H1 (cell line): Measurements from ENCODE around the gene SPACA9.

Experiments
- BACH1 ChIP-seq: IDR thresholded peaks from 2 replicates; pipeline ENCODE4 v1.6.1; 2012; ENCODE audit warnings: low read length, improper control_type of control experiment
- CEBPB ChIP-seq: IDR thresholded peaks from 2 replicates; pipeline ENCODE4 v1.6.1; 2012; ENCODE audit warnings: low read depth, low read length
- CTCF ChIP-seq, 3 experiments: IDR thresholded peaks; 1 replicate in 2 of 3; 2 replicates in 1 of 3; pipeline versions ENCODE4 v1.5.1 to v1.6.1; 2011; ENCODE audit warnings: low read length in 3 of 3, mild to moderate bottlenecking in 3 of 3, inconsistent platforms in 2 of 3, low read depth in 1 of 3, moderate library complexity in 1 of 3; ENCODE audit not compliant: insufficient read depth in 1 of 3; ENCODE audit errors: control extremely low read depth in 1 of 3
- FOSL1 ChIP-seq: IDR thresholded peaks from 2 replicates; pipeline ENCODE4 v1.6.1; 2011; ENCODE audit warnings: mild to moderate bottlenecking, low read depth, low read length, moderate library complexity; ENCODE audit not compliant: insufficient read depth
- POLR2AphosphoS5 ChIP-seq: IDR thresholded peaks from 2 replicates; pipeline ENCODE4 v1.6.1; 2011; ENCODE audit warnings: low read depth, low read length
- RAD21 ChIP-seq, 2 experiments: IDR thresholded peaks in 1 of 2; conservative IDR thresholded peaks in 1 of 2; 2 replicates each; pipeline ENCODE4 v1.6.1; 2011; ENCODE audit warnings: low read depth in 2 of 2, low read length in 2 of 2, improper control_type of control experiment in 1 of 2, inconsistent platforms in 1 of 2, mild to moderate bottlenecking in 1 of 2, moderate library complexity in 1 of 2
- SIN3A ChIP-seq, 2 experiments: IDR thresholded peaks in 1 of 2; conservative IDR thresholded peaks in 1 of 2; 2 replicates each; pipeline ENCODE4 v1.6.1; 2011 to 2012; ENCODE audit warnings: low read length in 2 of 2, improper control_type of control experiment in 1 of 2, low read depth in 1 of 2, mild to moderate bottlenecking in 1 of 2
- TAF1 ChIP-seq: IDR thresholded peaks from 2 replicates; pipeline ENCODE4 v1.6.1; 2011; ENCODE audit warnings: mild to moderate bottlenecking, low read depth, low read length

GRCh38 chr9:132931178-132931735, 52.6 kb downstream of the SPACA9 start:
- TF ChIP-seq FOSL1 = no peak
- TF ChIP-seq CEBPB = no peak
- no peak for TF ChIP-seq CTCF (IDR thresholded peaks at IDR 0.05; ENCODE audit: control extremely low read depth in 1 of 3, insufficient read depth in 1 of 3, low read depth in 1 of 3, low read length in 3 of 3)
- no peak for TF ChIP-seq RAD21 (IDR thresholded peaks at IDR 0.05 in 1 of 2, conservative IDR thresholded peaks at IDR 0.05 in 1 of 2; ENCODE audit: low read depth in 2 of 2, low read length in 2 of 2)
- no peak for TF ChIP-seq BACH1
- TF ChIP-seq SIN3A (conservative IDR thresholded peaks at IDR 0.05 in 1 of 2, IDR thresholded peaks at IDR 0.05 in 1 of 2; ENCODE audit: low read depth in 1 of 2, low read length in 2 of 2) = no peak
- no peak for TF ChIP-seq TAF1
- TF ChIP-seq POLR2AphosphoS5 = no peak
